T-helper 1 cell (primary cell): ENCODE measurements around the gene L3HYPDH.

Source experiments
- DNase-seq, 5 donors: peaks; one replicate each; pipeline ENCODE4 v3.0.0-alpha.2; 2012 to 2020
- total RNA-seq, 4 donors: gene quantifications; one replicate each; lab custom pipeline; 2026; lab: John Stamatoyannopoulos, UW

L3HYPDH gene
- total RNA-seq, result 11.5 to 22.5 (median 16.3) reads per million in 4 donors

GRCh38 chr14:59483819-59484638 is at the start of gene L3HYPDH, which contains the start of gene JKAMP:
L3HYPDH (minus strand) TSS chr14:59484408; CDS start chr14:59484316, 92 bp downstream.
JKAMP (plus strand) TSS chr14:59484517; CDS start chr14:59484590, 73 bp downstream.
- peak; percentile 94 to 97 (median 95) for DNase-seq

- no peak for DNase-seq
Measured at GRCh38 chr14:59532419-59532818, 48.2 kb upstream of the L3HYPDH start.

DNA sequence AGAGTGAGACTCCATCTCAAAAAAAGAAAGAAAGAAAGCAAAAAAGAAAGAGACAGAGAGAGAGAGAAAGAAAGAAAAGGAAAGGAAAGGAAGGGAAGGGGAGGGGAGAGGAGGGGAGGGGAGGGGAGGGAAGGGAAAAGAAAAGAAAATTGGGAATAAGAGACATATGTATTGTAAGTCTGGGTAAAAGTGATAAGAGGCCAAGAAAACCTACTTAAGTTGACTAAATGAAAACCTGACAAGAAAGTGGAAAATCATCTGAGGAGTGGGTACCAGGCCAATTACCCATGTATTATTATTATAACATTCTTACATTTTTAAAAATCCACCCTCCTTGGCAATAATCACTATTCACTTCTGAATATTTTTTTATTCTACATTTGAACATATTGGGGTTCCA is 46.1 kb upstream of the L3HYPDH start:
- no peak for DNase-seq

- no peak for DNase-seq
Measured at GRCh38 chr14:59529189-59529588, 45.0 kb upstream of the L3HYPDH start.

DNA sequence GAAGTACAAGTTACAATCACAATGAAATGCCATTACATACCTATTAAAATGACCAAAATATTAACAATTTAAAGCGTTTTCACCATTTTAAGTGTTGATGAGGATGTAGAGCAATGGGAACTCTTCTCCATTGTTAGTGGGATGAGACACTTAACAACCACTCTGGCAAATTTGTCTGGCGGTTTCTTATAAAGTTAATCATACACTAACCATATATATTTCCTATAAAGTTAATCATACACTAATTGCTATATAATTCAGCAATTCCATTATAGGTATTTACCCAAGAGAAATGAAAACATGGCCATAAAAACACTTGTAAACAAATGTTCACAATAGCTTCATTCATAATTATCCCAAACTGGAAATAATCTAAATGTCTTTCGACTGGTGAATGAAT is 36.0 kb upstream of the L3HYPDH start:
- DNase-seq, result no peak

- DNase-seq, result no peak
Measured at GRCh38 chr14:59511916-59512575, 27.8 kb upstream of the L3HYPDH start.

- no peak for DNase-seq
Measured at GRCh38 chr14:59510966-59511365, 26.8 kb upstream of the L3HYPDH start.

DNA sequence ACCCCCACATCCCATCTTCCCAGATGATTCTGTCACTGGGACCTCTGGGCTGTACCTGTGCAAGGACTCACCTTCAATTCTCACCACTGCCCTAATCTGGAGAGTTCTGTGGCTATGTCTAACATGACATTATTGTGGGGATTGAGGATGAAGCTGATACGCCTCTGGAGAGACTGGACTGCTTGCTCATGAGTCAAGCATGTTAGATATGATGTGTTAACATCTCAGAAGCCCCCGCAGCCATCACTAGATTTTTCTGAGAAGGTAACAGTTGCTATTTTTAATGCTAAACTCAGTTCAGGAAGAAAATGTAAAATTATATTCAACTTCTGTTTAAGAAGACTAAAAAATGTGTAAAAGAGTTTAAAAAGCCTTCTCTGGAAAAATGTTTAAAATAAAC is 25.8 kb upstream of the L3HYPDH start:
- no peak for DNase-seq

DNA sequence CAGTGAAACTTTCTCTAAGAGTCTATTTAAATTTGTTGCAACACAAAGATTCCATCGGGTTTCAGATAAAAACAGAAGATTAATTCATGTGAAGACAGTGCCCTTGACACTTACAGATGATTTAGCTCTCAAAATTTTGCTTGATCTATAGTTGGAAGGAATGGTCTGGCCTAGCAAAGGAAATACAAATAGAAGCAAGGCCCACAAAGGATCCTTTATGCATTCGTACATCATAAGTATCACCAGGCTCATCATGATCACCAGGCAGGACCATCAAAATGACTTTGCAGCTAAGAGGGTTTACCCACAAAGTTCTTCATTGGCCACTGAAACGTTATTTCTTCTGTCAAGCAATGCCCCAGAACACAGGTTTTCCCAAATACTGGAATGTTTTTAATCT is 24.9 kb upstream of the L3HYPDH start:
- no peak for DNase-seq

GRCh38 chr14:59507752-59508103 is 23.5 kb upstream of the L3HYPDH start:
- no peak for DNase-seq

DNA sequence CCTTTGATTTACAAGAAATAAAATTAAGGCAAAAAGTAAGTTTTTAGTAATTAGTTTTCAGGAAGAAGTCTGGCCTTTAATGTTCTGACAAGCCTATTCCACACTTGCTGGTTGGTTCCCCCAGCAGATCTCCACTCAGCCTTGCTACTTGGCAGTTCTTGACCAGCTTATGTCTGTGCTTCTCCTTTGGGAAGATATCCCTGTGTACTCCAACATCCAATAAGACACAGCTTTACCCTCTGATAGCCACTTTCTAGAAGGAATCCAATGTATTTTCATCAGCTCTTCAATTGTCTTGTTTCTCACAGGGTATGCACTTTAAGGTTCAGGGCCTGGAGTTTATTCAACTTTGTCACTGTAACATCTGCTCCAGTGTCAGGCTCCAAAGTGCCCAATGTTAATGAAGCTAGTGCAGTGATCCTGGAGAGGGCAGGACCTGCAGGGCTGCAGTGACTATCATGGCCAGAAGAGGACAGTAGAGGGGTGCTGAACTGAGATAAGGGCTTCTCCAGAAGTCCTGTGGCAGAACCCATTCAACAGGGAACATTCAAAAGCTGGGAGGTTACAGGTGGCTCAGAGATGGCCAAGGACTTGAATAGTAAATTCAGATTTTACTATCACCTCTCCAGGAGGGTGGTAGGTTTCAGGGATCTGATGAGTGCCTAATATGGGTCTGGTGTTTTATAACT is 23.0 kb upstream of the L3HYPDH start:
- DNase-seq, result peak in 3 of 5 donors; percentile 16 to 34 (median 22)

DNA sequence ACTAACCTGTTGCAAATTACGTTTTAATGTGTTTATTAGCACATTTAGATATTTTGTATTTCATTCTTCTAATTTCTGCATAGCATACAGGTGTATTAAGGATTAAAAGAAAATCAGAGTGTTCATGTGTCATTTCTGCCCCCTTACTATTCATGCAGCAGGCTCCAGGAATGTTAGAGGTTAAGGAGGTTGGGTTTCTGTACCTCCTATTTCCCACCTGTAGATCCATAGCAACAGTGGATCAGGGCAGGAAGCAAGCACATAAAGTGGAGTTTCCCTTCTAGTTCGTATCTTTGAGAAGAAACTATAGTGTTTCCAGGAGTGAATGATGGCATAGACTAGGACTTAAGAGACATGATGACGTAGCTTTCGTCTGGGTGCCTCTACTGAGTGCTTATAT is 19.0 kb upstream of the L3HYPDH start:
- DNase-seq, result no peak

DNA sequence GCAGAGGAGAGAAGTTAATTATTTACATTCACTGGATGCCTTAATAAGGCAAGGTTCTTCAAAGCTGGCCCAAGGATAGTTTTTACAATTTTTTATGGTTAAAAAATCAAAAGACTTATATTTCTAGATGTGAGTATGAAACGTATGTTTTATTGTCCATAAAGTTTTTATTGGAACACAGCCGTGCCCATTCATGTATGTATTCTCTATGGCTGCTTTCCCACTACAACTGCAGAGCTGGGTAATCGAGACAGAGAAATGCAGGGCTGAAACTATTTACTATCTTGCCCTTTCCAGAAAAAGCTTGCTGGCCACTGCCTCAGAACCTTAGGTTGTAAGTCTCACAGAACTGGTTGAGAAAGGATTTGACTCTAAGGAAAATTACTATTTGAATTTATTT is 16.5 kb upstream of the L3HYPDH start:
- no peak for DNase-seq

DNA sequence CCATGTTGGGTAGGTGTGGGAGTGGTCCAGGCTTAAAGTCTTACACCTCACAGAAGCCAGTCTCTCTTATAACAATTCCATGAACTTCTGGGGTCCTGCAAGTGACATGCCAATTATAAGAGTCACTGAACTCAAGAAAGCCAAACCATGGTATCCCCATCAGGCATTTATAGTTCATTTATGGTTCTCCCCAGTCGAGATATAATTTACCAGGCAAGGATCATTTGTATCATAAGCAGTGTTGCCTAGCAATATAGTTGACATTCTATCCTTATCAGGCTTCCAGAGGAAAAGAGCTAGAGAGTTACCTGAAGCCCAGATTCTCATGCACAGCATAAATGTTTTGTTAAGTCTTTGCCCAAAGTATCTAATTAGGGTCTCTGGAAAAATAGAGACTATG is 8.2 kb upstream of the L3HYPDH start:
- DNase-seq, result no peak

DNA sequence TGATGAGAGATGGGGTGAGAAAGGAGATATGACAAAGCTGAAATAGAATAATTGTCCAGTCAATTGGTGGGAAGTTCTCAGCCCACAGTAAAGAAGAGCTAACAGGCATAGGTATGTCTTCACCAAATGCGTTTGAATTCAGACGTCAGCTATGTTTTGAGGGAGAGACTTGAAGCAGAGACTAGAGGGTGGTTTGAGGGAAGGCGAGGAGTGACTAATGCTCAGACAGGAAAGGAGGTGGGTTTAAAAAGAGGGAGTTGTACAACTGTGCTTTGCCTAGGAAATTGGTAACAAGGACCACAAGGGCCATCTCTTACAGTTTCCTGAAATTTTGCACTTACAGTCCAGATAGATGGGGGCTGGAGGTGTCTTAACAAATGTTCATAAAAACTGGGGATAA is 6.5 kb upstream of the L3HYPDH start:
- no peak for DNase-seq

DNA sequence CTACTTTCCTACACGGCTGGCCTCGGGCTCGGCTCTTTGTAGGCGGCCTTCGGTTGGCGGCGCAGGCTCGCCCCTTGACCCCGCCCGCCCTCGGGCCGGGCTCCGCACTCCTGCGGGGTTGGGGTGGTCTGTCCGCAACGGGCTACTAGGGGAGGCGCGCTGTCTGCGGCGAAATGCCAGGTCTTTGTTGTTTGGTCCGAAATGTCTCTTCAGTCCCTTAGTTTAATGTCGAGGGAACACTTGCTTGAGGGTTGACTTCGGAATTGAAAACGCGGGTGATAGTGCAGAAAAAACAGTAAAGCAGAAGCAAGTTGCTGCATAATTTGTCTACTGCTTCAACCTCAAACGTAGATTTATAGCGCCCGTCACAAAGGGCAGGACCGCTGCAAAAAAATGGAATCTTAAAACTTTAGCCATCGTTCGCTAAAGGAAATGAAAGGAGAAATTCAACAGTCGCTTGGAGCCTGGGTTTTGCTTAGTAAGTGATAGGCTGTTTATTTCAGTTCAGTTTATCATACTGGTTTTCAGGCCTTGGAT is 499 bp upstream of the L3HYPDH start:
- no peak for DNase-seq

DNA sequence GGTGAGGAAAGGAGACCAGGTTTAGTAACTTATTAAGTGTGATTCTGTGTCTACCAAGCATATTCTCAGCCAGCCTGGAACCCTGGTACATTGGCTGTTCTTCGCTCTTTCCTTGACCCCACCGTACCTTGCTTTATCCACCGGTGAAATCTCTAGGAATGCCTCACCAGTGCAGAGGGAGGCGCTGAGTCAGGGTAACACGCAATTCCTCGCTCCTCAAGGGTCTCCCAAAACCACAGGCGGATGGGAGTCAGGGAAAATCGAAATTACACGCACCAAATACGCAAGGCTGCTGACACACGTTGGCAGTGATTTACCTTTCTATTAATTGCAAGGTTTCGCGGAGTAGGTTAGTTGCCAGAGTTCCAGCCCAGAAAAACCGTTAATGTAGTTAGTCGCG is 845 bp downstream of the L3HYPDH start:
- DNase-seq, result no peak

GRCh38 chr14:59482541-59483331 is 1.5 kb downstream of the L3HYPDH start:
- DNase-seq, result no peak

GRCh38 chr14:59481871-59482540 is 2.2 kb downstream of the L3HYPDH start:
- DNase-seq, result no peak

DNA sequence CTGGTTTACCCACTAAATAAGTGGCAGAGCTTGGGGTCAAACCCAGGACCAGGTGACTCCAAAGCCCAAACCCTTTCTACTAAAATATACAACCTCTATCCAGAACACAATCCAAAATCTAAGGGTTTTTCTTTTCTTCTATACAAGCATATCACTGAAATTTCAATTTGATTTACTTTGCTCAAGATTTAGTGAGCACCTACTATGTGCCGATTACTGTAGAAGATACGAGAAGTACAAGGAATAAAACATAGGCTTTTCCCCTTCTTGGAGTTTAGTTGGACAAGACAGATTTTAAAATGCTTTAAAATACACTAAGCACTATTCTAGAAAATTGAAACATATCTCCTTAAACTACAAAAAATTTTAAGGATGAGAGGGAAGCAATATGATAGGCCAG is 2.8 kb downstream of the L3HYPDH start:
- DNase-seq, result no peak

DNA sequence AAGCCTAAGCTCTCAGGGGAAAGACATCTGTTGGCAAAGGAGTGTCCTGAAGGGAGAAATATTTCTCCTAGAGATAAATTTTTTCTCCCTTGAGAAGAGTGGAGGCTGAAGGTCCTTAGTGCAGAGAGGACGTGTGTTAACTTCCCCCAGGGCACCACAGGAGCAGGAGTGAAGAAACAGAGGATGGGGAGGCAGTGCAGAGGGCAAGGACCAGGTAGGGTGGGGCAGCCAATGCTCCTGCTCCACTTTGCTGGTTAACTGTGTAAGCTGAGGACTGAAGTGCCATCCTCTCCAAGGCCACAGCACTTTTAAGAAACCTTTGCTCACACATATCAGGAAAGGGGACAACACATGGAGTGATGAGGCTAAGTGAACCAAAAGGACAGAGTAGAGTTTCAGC is 4.0 kb downstream of the L3HYPDH start:
- DNase-seq, result no peak

DNA sequence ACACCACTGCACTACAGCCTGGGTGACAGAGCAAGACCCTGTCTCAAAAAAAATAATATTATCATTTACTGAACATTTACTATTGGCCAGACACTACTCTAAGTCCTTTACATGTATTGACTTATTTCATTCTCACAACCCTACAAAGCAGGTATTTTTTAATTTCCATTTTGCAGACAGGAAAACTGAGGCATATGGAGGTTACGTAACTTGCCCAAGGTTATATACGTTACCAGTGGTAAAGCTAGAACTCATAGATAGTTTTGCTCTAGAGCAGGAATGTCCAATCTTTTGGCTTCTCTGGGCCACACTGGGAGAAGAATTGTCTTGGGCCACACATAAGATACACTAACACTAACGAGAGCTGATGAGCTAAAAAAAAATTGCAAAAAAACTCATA is 5.7 kb downstream of the L3HYPDH start:
- DNase-seq, result no peak
